A204.1 (cell line): Measurements from ENCODE around the gene CNN2.

Source experiments
- FAIRE-seq: peaks from 2 replicates; lab custom pipeline; 2012; peaks lifted over from hg19 to GRCh38; lab: Jason Lieb, UNC

The CNN2 gene

GRCh38 chr19:1025960-1026782 lies at the start of gene CNN2:
CNN2 (plus strand) TSS chr19:1026608; CDS start chr19:1026662, 54 bp downstream.
- FAIRE-seq = no peak

GRCh38 chr19:977058-977464 lies 49.3 kb upstream of the CNN2 start:
- no peak for FAIRE-seq

GRCh38 chr19:979318-979741 lies 47.1 kb upstream of the CNN2 start:
- FAIRE-seq = no peak

GRCh38 chr19:980133-980998 lies 46.0 kb upstream of the CNN2 start:
- FAIRE-seq = no peak

GRCh38 chr19:982567-983170 lies 43.7 kb upstream of the CNN2 start:
- FAIRE-seq = no peak

DNA sequence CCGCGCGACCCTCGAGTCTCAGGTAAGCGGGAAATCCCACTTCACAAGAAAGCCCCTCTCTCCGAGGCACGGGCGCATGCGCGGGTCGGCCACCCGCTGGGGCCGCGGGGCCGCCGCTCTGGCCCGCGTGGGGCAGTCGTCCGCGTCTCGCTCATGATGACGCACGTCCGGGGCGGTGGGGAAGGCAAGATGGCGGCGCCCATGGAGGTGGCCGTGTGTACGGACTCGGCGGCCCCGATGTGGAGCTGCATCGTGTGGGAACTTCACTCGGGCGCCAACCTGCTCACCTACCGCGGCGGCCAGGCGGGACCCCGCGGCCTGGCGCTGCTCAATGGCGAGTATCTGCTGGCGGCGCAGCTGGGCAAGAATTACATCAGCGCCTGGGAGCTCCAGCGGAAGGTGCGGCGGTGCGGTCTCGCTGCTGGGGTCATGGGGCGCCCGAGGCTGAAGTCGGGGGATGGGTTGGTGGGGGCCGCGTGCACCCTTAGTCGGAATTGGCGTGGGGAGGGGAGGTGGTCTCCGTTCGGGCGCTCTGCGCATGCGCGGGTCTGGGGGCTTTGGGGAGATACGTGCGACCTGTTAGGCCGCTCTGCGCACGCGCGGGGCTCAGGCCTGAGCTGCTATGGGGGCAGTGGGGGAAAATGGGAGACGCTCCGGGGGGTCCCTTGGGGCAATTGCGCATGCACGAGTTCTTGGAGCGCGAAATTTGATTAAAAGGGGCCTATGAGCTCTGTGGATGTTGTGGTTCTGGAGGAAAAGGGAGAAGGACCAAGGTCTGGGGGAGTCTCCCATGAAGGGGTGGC lies 42.0 kb upstream of the CNN2 start, which contains the start of gene WDR18:
Gene WDR18, plus strand, starts transcription at position 181 of the 803 bp plus-strand sequence. Its CDS starts 9 bp downstream, at position 190.
- no peak for FAIRE-seq

DNA sequence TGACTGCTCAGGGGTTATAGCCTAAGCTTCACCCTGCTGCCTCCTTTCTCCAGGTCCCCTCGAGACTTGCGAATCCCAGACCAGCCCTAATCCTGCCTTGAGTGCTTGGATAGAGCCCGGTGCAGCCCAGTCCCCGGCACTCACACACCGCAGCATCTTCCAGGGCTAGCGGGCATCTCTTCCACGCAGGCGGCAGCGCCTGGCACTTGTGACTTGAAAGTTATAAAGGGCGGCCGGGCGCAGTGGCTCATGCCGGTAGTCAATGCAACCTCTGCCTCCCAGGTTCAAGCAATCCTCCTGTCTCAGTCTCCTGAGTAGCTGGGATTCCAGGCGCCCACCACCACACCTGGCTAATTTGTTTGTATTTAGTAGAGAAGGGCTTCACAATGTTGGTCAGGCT lies 40.3 kb upstream of the CNN2 start:
- no peak for FAIRE-seq

DNA sequence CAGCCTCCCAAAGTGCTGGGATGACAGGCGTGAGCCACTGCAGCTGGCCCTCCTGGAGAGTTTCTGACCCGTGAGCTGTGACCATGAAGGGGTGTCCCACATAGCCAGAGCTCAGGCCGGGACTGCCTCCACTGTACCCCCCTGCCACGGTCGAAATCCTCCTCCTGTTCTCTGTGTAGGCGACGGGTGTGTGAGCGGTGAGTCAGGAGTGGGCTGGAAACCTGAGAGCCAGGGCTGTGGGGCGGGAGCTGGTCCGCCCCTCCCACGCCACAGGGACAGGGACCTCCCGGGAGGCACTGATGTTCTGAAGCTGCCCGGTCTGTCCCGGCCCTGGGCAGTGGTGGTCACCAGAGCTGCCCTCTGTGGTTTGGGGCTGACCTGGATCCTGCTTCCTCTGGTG lies 38.3 kb upstream of the CNN2 start:
- FAIRE-seq = no peak

GRCh38 chr19:988510-988909 lies 37.9 kb upstream of the CNN2 start:
- FAIRE-seq = no peak

- no peak for FAIRE-seq
Observed at GRCh38 chr19:989381-990081, 36.9 kb upstream of the CNN2 start.

- FAIRE-seq = no peak
Observed at GRCh38 chr19:990119-990571, 36.3 kb upstream of the CNN2 start.

DNA sequence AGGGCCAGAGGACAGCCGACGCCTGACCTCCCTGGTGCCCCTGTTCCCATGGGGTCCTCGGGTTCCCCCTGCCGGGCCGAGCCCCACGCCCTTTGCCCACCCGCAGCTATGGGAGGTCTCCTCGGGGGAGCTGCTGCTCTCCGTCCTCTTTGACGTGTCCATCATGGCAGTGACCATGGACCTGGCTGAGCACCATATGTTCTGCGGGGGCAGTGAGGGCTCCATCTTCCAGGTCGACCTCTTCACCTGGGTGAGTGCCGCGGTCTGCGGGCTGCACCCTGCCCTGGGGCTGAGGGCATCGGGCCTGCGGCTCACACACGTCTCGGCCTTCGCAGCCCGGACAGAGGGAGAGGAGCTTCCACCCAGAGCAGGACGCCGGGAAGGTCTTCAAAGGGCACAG lies 35.7 kb upstream of the CNN2 start:
- no peak for FAIRE-seq

- FAIRE-seq = no peak
Observed at GRCh38 chr19:991174-991931, 35.1 kb upstream of the CNN2 start.

DNA sequence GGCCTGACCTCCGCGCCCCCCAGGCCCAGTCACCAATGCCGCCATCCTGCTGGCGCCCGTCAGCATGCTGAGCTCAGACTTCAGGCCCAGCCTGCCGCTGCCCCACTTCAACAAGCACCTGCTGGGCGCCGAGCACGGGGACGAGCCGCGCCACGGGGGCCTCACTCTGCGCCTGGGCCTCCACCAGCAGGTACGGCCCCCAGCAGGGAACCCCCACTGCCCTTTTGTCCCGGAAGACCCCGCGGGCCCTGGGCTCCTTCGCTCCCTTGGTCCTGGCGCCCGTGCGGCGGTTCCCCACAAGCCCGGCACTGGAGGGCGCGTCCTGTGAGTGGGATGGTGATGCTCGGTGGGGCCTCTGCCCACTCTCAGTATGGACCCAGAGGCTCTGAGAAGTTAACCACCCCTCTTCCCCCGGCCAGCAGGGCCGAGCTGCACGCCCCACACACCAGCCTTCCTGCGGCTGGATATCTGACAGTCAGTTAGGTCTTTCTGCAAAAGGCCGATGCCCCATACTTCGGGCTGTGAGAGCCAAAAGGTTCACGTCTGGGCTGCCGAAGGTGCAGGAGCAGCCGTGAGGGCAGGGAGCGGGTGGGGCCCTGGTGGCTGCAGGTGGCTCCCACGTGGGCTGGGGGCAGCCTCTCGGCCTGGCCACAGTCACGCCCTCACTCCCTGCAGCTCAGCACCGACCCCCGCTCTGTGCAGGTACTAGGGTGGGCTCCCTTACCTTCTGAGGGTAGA lies 34.3 kb upstream of the CNN2 start:
- no peak for FAIRE-seq

- FAIRE-seq = no peak
Observed at GRCh38 chr19:992670-993055, 33.7 kb upstream of the CNN2 start.

GRCh38 chr19:993361-993830 lies 33.0 kb upstream of the CNN2 start:
- FAIRE-seq = no peak

DNA sequence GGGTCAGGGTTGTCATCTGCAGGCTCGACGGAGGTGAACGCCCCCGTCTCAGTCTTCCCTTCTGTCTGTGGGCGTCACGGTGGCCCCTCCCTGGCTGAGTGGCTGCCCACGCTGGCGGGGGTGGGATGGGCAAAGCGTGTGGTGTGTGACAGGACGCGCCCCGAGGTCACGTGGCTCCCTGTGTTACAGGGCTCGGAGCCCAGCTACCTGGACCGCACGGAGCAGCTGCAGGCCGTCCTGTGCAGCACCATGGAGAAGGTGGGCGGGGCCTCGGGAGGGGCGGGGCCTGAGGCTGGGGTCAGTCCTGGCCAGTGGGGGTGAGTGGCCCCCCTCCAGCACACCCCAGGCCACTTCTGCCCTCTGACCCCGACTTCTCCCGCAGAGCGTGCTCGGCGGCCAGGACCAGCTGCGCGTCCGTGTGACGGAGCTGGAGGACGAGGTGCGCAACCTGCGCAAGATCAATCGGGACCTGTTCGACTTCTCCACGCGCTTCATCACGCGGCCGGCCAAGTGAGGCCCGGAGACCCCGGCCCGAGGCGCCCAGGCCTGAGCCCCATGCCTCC lies 32.5 kb upstream of the CNN2 start:
- no peak for FAIRE-seq

GRCh38 chr19:994516-994915 lies 31.9 kb upstream of the CNN2 start:
- FAIRE-seq = no peak
